ENCODE measurements around the gene STRIP2.
"Not testable (repeated sequence)": the region's sequence is repeated elsewhere in the genome, so short reads cannot be mapped to it uniquely, and the experiment has no call there.

STRIP2 gene, protein sequence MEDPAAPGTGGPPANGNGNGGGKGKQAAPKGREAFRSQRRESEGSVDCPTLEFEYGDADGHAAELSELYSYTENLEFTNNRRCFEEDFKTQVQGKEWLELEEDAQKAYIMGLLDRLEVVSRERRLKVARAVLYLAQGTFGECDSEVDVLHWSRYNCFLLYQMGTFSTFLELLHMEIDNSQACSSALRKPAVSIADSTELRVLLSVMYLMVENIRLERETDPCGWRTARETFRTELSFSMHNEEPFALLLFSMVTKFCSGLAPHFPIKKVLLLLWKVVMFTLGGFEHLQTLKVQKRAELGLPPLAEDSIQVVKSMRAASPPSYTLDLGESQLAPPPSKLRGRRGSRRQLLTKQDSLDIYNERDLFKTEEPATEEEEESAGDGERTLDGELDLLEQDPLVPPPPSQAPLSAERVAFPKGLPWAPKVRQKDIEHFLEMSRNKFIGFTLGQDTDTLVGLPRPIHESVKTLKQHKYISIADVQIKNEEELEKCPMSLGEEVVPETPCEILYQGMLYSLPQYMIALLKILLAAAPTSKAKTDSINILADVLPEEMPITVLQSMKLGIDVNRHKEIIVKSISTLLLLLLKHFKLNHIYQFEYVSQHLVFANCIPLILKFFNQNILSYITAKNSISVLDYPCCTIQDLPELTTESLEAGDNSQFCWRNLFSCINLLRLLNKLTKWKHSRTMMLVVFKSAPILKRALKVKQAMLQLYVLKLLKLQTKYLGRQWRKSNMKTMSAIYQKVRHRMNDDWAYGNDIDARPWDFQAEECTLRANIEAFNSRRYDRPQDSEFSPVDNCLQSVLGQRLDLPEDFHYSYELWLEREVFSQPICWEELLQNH

GRCh38 chr7:129433847-129434674, at the start of gene STRIP2:
TSS of gene STRIP2 (plus strand) at chr7:129434432. CDS start at chr7:129434473, 41 bp downstream.
- peak; percentile 29 to 92 (median 82) for DNase-seq

- no peak for DNase-seq
Measured at GRCh38 chr7:129385116-129385515, 49.1 kb upstream of the STRIP2 start.

GRCh38 chr7:129385598-129385997, 48.6 kb upstream of the STRIP2 start:
- DNase-seq: no peak

- no peak for DNase-seq
Measured at GRCh38 chr7:129386506-129386905, 47.7 kb upstream of the STRIP2 start.

- DNase-seq: no peak
Measured at GRCh38 chr7:129387537-129387936, 46.7 kb upstream of the STRIP2 start.

DNA sequence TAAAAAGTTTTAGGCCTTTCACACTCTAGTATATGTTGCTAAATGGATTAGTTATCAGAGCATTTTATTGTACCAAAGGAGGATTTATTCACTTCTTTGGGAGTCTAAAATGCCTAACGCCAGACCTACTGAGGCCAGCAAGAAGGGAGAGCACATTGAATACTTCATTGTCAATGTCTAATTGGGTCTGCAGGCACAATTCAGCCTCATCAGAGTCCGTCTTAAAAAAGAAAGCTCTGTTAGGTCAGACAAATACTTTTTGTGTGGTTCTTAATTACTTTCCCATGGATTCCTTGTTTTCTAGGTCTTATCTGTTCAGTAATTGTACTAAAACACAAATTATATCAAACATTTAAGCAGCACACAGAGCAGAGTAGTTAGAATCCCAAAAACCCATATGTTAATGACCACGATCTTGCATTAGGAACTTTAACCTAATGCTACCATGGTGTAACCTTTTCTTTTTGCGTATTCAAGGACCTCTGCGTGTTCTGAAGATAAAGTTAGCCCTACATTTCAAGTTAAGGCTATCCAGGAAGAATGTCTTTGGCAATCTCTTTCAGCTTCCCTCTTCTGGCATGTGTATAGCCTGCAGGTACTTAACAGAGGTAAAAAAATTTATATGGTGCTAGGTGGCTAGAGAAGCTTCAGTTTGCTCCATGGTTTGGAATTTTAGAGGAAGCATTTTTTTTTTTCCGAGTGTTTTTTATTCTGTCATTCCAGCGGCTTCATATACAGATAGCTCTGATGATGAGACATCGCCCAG, 45.7 kb upstream of the STRIP2 start:
- DNase-seq: no peak

DNA sequence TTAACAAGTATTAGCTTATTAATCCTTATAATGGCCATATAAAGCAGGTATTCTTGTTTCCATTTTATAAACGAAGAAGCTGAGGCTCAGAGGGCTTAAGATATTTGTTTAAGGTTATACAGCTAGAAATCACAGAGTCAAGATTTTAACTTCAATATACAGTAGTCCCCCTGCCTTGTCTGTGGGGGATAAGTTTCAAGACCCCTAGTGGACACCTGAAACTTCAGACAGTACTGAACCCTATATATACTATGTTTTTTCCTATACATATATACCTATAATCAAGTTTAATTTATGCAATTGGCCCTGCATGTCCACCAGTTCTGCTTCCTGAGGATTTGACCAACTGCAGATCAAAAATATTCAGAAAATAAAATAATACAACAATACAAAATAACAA, 44.4 kb upstream of the STRIP2 start:
- no peak for DNase-seq

DNA sequence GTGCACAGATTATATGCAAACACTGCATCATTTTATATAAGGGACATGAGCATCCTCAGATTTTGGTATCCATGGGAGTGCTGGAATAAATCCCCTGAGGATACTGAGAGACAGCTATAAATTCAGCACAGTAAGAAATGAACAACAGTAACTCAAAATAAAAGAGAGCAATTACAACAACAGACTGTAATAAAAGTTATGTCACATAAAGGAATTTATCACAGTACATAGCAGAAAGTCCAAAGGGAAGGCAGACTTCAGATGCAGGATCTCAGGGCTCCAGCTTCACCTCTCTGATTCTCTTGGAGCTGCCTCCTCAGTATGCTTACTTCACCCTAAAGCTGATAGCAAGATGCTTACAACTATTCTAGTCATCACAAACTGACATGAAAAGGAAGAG, 43.9 kb upstream of the STRIP2 start:
- no peak for DNase-seq

DNA sequence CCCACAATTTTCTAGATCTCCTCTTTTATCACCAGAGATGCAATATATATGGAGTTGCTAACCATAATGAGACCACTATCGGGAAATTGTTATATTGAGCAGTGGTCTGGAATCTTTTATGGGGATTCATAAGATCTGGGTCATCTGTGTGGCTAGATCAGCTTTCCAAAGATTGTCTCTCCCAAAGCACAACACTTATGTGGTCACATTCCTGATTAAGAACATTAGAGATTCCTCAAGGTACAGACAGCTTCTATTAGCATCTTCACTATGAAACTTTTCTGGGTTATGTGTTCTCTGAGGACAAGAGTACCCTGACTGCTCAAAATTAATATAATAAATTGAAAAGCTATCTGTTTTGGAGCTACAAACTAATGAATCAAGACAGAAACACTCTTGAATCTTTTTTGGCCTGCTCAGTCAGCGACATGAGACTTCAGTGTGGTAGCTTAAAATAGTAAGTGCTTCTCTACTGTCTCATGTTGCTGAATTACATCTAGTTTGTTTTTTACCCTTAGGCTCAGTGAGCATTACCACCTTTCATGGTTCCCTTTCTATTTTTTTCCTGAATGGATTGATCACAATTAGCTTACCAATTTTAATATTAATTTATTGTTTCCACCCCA, 42.6 kb upstream of the STRIP2 start:
- no peak for DNase-seq

DNA sequence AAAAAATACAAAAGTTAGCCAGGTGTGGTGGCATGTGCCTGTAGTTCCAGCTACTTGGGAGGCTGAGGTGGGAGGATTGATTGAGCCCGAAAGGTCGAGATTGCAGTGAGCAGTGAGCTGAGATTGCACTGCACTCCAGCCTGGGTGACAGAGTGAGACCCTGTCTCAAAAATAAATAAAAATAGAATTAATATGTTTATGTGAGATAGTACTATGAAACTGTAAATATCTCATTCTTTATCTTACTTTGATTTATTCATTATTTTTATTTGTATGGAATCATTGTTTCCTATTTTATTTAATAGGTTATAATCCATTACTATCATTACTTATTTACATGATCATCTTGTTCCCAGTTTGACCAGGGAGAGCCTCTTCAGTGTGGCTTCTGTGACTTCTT, 41.0 kb upstream of the STRIP2 start:
- DNase-seq: no peak

- DNase-seq: no peak
Measured at GRCh38 chr7:129394101-129394500, 40.1 kb upstream of the STRIP2 start.

DNA sequence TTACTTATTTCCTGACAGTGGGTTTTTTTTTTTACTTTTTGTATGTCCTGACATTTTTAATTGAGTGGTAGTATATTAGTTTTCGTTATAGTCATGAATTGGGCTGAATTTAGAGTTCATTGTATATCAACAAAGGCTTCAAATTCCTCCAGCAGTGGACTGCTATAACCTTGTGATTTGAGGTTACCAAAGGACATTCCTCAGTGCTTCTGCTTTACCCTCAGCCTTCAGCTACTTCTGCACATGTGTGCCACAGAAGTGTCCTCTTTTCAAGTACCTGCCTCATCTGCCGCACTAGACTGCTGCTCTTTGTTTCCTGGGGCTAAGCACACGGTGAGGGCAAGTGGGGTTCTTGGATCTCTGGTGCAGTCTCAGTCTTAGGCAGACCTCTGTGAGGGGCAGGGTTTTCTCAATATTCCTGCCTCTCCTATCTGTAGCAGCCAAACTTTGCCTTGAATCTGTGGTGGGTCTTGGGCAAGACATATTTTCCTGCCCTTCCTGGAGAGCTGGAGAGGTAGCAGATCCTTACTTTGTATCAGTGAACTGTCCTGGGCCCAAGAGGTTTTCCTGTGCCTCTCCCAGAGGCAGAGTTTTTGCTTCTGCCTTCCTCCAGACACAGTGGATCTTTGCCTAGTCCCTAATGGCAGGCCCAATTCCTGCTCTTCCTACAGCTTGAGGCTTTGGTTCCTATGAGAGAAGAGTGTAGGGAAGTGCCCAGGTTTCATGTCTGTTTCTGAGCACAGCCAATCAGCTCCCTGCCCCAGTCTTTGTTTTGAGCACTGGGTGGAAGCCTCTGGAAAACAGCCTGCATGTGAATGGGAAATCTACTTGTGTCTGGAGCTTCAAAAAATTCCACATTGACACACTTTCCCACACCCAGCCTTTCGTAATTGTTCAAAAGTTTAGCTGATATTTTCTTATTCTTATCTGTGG, 39.0 kb upstream of the STRIP2 start:
- no peak for DNase-seq

- no peak for DNase-seq
Measured at GRCh38 chr7:129401228-129401966, 32.8 kb upstream of the STRIP2 start.

GRCh38 chr7:129401967-129402860, 32.0 kb upstream of the STRIP2 start:
- DNase-seq: peak in 2 of 56 donors; percentile 5 to 11

- no peak for DNase-seq
Measured at GRCh38 chr7:129405527-129405926, 28.7 kb upstream of the STRIP2 start.

DNA sequence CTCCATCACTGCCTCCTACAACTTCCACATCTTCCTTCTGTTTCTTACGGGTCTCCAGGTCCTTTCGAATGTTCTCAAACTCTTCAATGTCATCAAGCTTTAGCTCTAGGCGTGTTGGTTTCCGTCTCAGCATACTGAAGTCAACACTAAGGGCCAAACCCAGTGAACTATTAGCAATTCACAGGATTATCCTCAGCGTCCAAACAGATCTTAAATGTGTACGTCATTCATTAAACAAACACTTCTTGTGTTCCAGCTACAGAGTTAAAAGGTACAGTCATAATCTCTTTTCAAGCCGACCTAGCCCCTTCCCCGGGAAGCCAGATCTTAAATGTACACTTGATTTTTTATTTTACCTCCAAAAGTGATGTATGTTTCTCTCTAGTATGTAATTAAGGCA, 24.0 kb upstream of the STRIP2 start:
- DNase-seq: not testable (repeated sequence)

GRCh38 chr7:129412501-129412900, 21.7 kb upstream of the STRIP2 start:
- no peak for DNase-seq
